HG03571 (cell line): ENCODE measurements around the gene PNPO.
"Not testable (repeated sequence)": the region's sequence is repeated elsewhere in the genome, so short reads cannot be mapped to it uniquely, and the experiment has no call there.

Experiments
- ATAC-seq: cut with Tn5 transposase; IDR thresholded peaks from one replicate; pipeline ENCODE4 v1.9.1; 2021; ENCODE audit not compliant: unreplicated experiment

The PNPO gene

GRCh38 chr17:47970725-47971499 is 29.5 kb downstream of the PNPO start, which contains the start of gene CDK5RAP3:
Gene CDK5RAP3 (plus strand): TSS chr17:47971113. CDS start chr17:47971147, 34 bp downstream.
- peak; percentile 93 for ATAC-seq

GRCh38 chr17:47973541-47973940 is 32.2 kb downstream of the PNPO start:
- no peak for ATAC-seq

GRCh38 chr17:47975189-47975822 is 33.9 kb downstream of the PNPO start:
- ATAC-seq = no peak

- ATAC-seq = no peak
These were observed 34.4 kb downstream of the PNPO start for GRCh38 chr17:47975823-47976205.

- ATAC-seq = no peak
These were observed 37.0 kb downstream of the PNPO start for GRCh38 chr17:47978324-47978723.

- ATAC-seq = no peak
These were observed 39.2 kb downstream of the PNPO start for GRCh38 chr17:47980541-47980940.

- ATAC-seq = no peak
These were observed 40.1 kb downstream of the PNPO start for GRCh38 chr17:47981462-47981861.

GRCh38 chr17:47982091-47982617 is 40.8 kb downstream of the PNPO start:
- no peak for ATAC-seq

- no peak for ATAC-seq
These were observed 41.4 kb downstream of the PNPO start for GRCh38 chr17:47982645-47983390.

- no peak for ATAC-seq
These were observed 42.3 kb downstream of the PNPO start for GRCh38 chr17:47983492-47984223.

GRCh38 chr17:47986520-47986919 is 45.1 kb downstream of the PNPO start:
- no peak for ATAC-seq

- ATAC-seq = no peak
These were observed 46.0 kb downstream of the PNPO start for GRCh38 chr17:47987240-47987835.

- ATAC-seq = not testable (repeated sequence)
These were observed 47.1 kb downstream of the PNPO start for GRCh38 chr17:47988445-47988844.

GRCh38 chr17:47989159-47989558 is 47.8 kb downstream of the PNPO start:
- ATAC-seq = no peak

GRCh38 chr17:47989700-47990099 is 48.3 kb downstream of the PNPO start:
- ATAC-seq = no peak

- ATAC-seq = no peak
These were observed 49.8 kb downstream of the PNPO start for GRCh38 chr17:47990962-47991731.

GRCh38 chr17:47992216-47992615 is 50.8 kb downstream of the PNPO start:
- ATAC-seq = no peak

- ATAC-seq = no peak
These were observed 51.7 kb downstream of the PNPO start for GRCh38 chr17:47993031-47993564.

GRCh38 chr17:47993964-47994363 is 52.6 kb downstream of the PNPO start:
- no peak for ATAC-seq
